Osteocyte (in vitro differentiated cells): Measurements from ENCODE around the gene MPDU1. TPM values are rescaled to one million over a fixed set of nuclear protein-coding genes. Genes with fewer than 3 reads are reported as not detected.

Source experiments
- DNase-seq: peaks from one replicate; pipeline ENCODE4 v3.0.0; 2021; ENCODE audit warnings: mixed read lengths; ENCODE audit not compliant: unreplicated experiment; ENCODE audit errors: extremely low spot score
- H3K27ac Mint-ChIP-seq: one replicate; pipeline ENCODE4 v1.8.0; 2021; ENCODE audit warnings: mild to moderate bottlenecking, mixed read lengths; ENCODE audit not compliant: unreplicated experiment
- H3K27me3 Mint-ChIP-seq: one replicate; pipeline ENCODE4 v1.8.0; 2021; ENCODE audit warnings: mixed read lengths; ENCODE audit not compliant: unreplicated experiment
- H3K36me3 Mint-ChIP-seq: one replicate; pipeline ENCODE4 v1.8.0; 2021; ENCODE audit warnings: mixed read lengths; ENCODE audit not compliant: unreplicated experiment
- H3K4me1 Mint-ChIP-seq: one replicate; pipeline ENCODE4 v1.8.0; 2021; ENCODE audit warnings: mixed read lengths; ENCODE audit not compliant: unreplicated experiment
- H3K4me3 Mint-ChIP-seq: one replicate; pipeline ENCODE4 v1.8.0; 2021; ENCODE audit warnings: mild to moderate bottlenecking, moderate library complexity, mixed read lengths; ENCODE audit not compliant: unreplicated experiment
- H3K9me3 Mint-ChIP-seq: one replicate; pipeline ENCODE4 v1.8.0; 2021; ENCODE audit warnings: mixed read lengths; ENCODE audit not compliant: unreplicated experiment
- CTCF ChIP-seq: fragments of 200-600 bp; sonication (generic); IDR thresholded peaks from 2 replicates; pipeline ENCODE4 v1.5.0; 2021; ENCODE audit warnings: antibody characterized with exemption, mild to moderate bottlenecking, moderate library complexity
- total RNA-seq: library from RNA; stranded (reverse); gene quantifications from 2 replicates; pipeline ENCODE4 v1.2.1, GENCODE V29; 2021

MPDU1 gene
- total RNA-seq, 1 donor from 2014 or later, result 42.2 TPM

DNA sequence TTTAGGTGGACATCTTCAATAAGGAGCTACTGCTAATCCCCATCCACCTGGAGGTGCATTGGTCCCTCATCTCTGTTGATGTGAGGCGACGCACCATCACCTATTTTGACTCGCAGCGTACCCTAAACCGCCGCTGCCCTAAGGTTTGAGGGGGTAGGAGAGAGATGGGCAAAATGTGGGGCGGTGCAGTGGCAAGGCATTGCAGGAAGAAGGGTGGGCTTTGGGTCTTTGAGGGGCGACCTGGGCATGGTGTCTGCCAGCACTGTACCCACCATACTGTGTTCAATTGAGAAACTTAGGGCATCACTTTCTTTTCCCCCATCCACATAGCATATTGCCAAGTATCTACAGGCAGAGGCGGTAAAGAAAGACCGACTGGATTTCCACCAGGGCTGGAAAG, 13.3 kb upstream of the MPDU1 start:
- DNase-seq, result no peak
- TF ChIP-seq CTCF, result no peak
- H3K27me3 Mint-ChIP-seq, result no peaks in the 10 kb centered on the region
- no peak overlapping the region for H3K4me3 Mint-ChIP-seq
- peaks cover 29% of the 10 kb centered on the region for H3K36me3 Mint-ChIP-seq
- H3K9me3 Mint-ChIP-seq, result no peaks in the 10 kb centered on the region
- H3K27ac Mint-ChIP-seq, result peak overlapping the region; percentile 12
- H3K4me1 Mint-ChIP-seq, result peaks cover 26% of the 10 kb centered on the region

DNA sequence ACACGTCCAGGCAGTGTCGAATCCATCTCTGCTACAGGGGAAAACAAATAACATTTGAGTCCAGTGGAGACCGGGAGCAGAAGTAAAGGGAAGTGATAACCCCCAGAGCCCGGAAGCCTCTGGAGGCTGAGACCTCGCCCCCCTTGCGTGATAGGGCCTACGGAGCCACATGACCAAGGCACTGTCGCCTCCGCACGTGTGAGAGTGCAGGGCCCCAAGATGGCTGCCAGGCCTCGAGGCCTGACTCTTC, 11.4 kb upstream of the MPDU1 start:
- no peak for DNase-seq
- no peaks in the 10 kb centered on the region for H3K9me3 Mint-ChIP-seq
- H3K4me1 Mint-ChIP-seq, result peaks cover 37% of the 10 kb centered on the region
- H3K27ac Mint-ChIP-seq, result peak overlapping the region; percentile 94
- H3K4me3 Mint-ChIP-seq, result peak overlapping the region; percentile 96
- H3K27me3 Mint-ChIP-seq, result no peaks in the 10 kb centered on the region
- peaks cover 43% of the 10 kb centered on the region for H3K36me3 Mint-ChIP-seq
- no peak for TF ChIP-seq CTCF

GRCh38 chr17:7572588-7573323, 10.9 kb upstream of the MPDU1 start:
- Mint-ChIP-seq H3K27me3 (no peaks in the 10 kb centered on the region), H3K4me1 (peaks cover 37% of the 10 kb centered on the region), H3K36me3 (peaks cover 43% of the 10 kb centered on the region), H3K27ac (peak overlapping the region; percentile 98), H3K9me3 (no peaks in the 10 kb centered on the region), H3K4me3 (peak overlapping the region; percentile 96)
- TF ChIP-seq CTCF, result no peak
- peak; percentile 100 for DNase-seq

GRCh38 chr17:7573324-7574080, 10.2 kb upstream of the MPDU1 start:
- peak overlapping the region; percentile 96 for H3K4me3 Mint-ChIP-seq
- peaks cover 42% of the 10 kb centered on the region for H3K4me1 Mint-ChIP-seq
- H3K27me3 Mint-ChIP-seq, result no peaks in the 10 kb centered on the region
- DNase-seq, result peak; percentile 93
- H3K36me3 Mint-ChIP-seq, result peaks cover 50% of the 10 kb centered on the region
- H3K27ac Mint-ChIP-seq, result peak overlapping the region; percentile 98
- H3K9me3 Mint-ChIP-seq, result no peaks in the 10 kb centered on the region
- TF ChIP-seq CTCF, result no peak

GRCh38 chr17:7574176-7574953, 9.3 kb upstream of the MPDU1 start:
- peaks cover 55% of the 10 kb centered on the region for H3K36me3 Mint-ChIP-seq
- TF ChIP-seq CTCF, result no peak
- H3K27ac Mint-ChIP-seq, result peak overlapping the region; percentile 64
- no peaks in the 10 kb centered on the region for H3K27me3 Mint-ChIP-seq
- no peaks in the 10 kb centered on the region for H3K9me3 Mint-ChIP-seq
- no peak for DNase-seq
- H3K4me3 Mint-ChIP-seq, result peak overlapping the region; percentile 96
- H3K4me1 Mint-ChIP-seq, result peaks cover 47% of the 10 kb centered on the region
